OCI-LY1 (cell line): ENCODE measurements around the gene PBX1.

Experiments
- H2AFZ ChIP-seq: fragments of 200-600 bp; sonication (generic), shearing (Covaris generic); 2 replicates; pipeline ENCODE4 v1.6.0; 2014; ENCODE audit warnings: antibody characterized with exemption, mild to moderate bottlenecking, low read length
- H3F3A ChIP-seq: fragments of 200-600 bp; sonication (generic), shearing (Covaris generic); 2 replicates; pipeline ENCODE4 v1.6.0; 2014; ENCODE audit warnings: mild to moderate bottlenecking, antibody characterized with exemption, low read length, moderate library complexity; ENCODE audit not compliant: insufficient read depth
- H3K27ac ChIP-seq: fragments of 200-600 bp; sonication (generic); 2 replicates; pipeline ENCODE4 v1.5.1; 2014; ENCODE audit warnings: low read length, mixed run types, mild to moderate bottlenecking, low read depth; ENCODE audit not compliant: poor library complexity, severe bottlenecking
- H3K27me3 ChIP-seq: fragments of 200-600 bp; sonication (generic); 2 replicates; pipeline ENCODE4 v1.6.0; 2014; ENCODE audit warnings: antibody characterized with exemption, mild to moderate bottlenecking, low read length, moderate library complexity; ENCODE audit not compliant: insufficient read depth
- H3K36me3 ChIP-seq: fragments of 200-600 bp; sonication (generic); 2 replicates; pipeline ENCODE4 v1.6.1; 2014; ENCODE audit warnings: mild to moderate bottlenecking, antibody characterized with exemption, low read length, moderate library complexity, mixed read lengths; ENCODE audit not compliant: insufficient read depth
- H3K4me1 ChIP-seq: fragments of 200-600 bp; sonication (generic); 2 replicates; pipeline ENCODE4 v1.5.1; 2014; ENCODE audit warnings: mild to moderate bottlenecking, low read length, moderate library complexity; ENCODE audit not compliant: insufficient read depth, severe bottlenecking
- H3K4me2 ChIP-seq: fragments of 200-600 bp; sonication (generic), shearing (Covaris generic); 2 replicates; pipeline ENCODE4 v1.6.1; 2014; ENCODE audit warnings: low read length
- H3K4me3 ChIP-seq: fragments of 200-600 bp; sonication (generic); 2 replicates; pipeline ENCODE4 v1.5.1; 2014; ENCODE audit warnings: low read length, low read depth, mild to moderate bottlenecking, mixed read lengths; ENCODE audit not compliant: poor library complexity, severe bottlenecking
- H3K79me2 ChIP-seq: fragments of 200-600 bp; shearing (Covaris generic); 2 replicates; pipeline ENCODE4 v1.6.1; 2016; ENCODE audit warnings: mixed run types, low read length, mixed read lengths; ENCODE audit not compliant: insufficient read depth
- H3K9ac ChIP-seq: fragments of 200-600 bp; sonication (generic), shearing (Covaris generic); 2 replicates; pipeline ENCODE4 v1.6.1; 2014; ENCODE audit warnings: mild to moderate bottlenecking, low read length, mixed read lengths
- H3K9me2 ChIP-seq: fragments of 200-600 bp; sonication (generic), shearing (Covaris generic); 2 replicates; pipeline ENCODE4 v1.6.1; 2014; ENCODE audit warnings: low read depth, mild to moderate bottlenecking, low read length, mixed read lengths
- H3K9me3 ChIP-seq: fragments of 200-600 bp; shearing (Covaris generic); 2 replicates; pipeline ENCODE4 v1.6.1; 2014; ENCODE audit warnings: low read length, mixed read lengths
- H4K20me1 ChIP-seq: fragments of 200-600 bp; sonication (generic), shearing (Covaris generic); 2 replicates; pipeline ENCODE4 v1.6.0; 2016; ENCODE audit warnings: mild to moderate bottlenecking, low read length; ENCODE audit not compliant: insufficient read depth
- CTCF ChIP-seq: fragments of 200-600 bp; sonication (generic), shearing (Covaris generic); IDR thresholded peaks from 2 replicates; pipeline ENCODE4 v1.5.1; 2017; ENCODE audit warnings: mild to moderate bottlenecking, antibody characterized with exemption, low read length, moderate library complexity, mixed read lengths
- EZH2 ChIP-seq: fragments of 200-600 bp; sonication (generic), shearing (Covaris generic); IDR thresholded peaks from 2 replicates; pipeline ENCODE4 v1.8.0; 2017; ENCODE audit warnings: borderline replicate concordance, mixed run types, mild to moderate bottlenecking, antibody characterized with exemption, low read length, moderate library complexity, mixed read lengths

The PBX1 gene

GRCh38 chr1:164728719-164729118 lies 169.7 kb downstream of the PBX1 start:
- Histone ChIP-seq H3K4me2 (no peak overlapping the region), H3K79me2 (no peaks in the 10 kb centered on the region), H3K27ac (no peak overlapping the region), H3K27me3 (no peaks in the 10 kb centered on the region), H2AFZ (no peak overlapping the region), H3K36me3 (no peaks in the 10 kb centered on the region), H3K9me2 (no peaks in the 10 kb centered on the region), H3K4me3 (no peak overlapping the region), H3K9me3 (no peaks in the 10 kb centered on the region), H3K4me1 (no peaks in the 10 kb centered on the region), H4K20me1 (no peaks in the 10 kb centered on the region), H3F3A (no peaks in the 10 kb centered on the region), H3K9ac (no peak overlapping the region)
- TF ChIP-seq CTCF, result no peak
- no peak for TF ChIP-seq EZH2

GRCh38 chr1:164731161-164731876 lies 172.3 kb downstream of the PBX1 start:
- TF ChIP-seq CTCF, result no peak
- no peak for TF ChIP-seq EZH2
- Histone ChIP-seq H3K79me2 (no peaks in the 10 kb centered on the region), H3K27me3 (no peaks in the 10 kb centered on the region)

GRCh38 chr1:164733070-164733469 lies 174.1 kb downstream of the PBX1 start:
- no peaks in the 10 kb centered on the region for H3K27me3 ChIP-seq
- no peaks in the 10 kb centered on the region for H3K36me3 ChIP-seq
- H3K9ac ChIP-seq, result no peak overlapping the region
- H3K9me2 ChIP-seq, result no peaks in the 10 kb centered on the region
- no peaks in the 10 kb centered on the region for H3K79me2 ChIP-seq
- no peak overlapping the region for H3K4me2 ChIP-seq
- H3F3A ChIP-seq, result no peaks in the 10 kb centered on the region
- H2AFZ ChIP-seq, result no peak overlapping the region
- H3K4me1 ChIP-seq, result no peaks in the 10 kb centered on the region
- H3K4me3 ChIP-seq, result no peak overlapping the region
- TF ChIP-seq CTCF (no peak), EZH2 (no peak)
- H3K27ac ChIP-seq, result no peak overlapping the region
- H3K9me3 ChIP-seq, result no peaks in the 10 kb centered on the region
- H4K20me1 ChIP-seq, result no peaks in the 10 kb centered on the region

More at GRCh38 chr1:164731161-164731876, 172.3 kb downstream of the PBX1 start:
- Histone ChIP-seq H3K4me1 (no peaks in the 10 kb centered on the region), H3K9ac (no peak overlapping the region), H4K20me1 (no peaks in the 10 kb centered on the region), H3F3A (no peaks in the 10 kb centered on the region), H2AFZ (no peak overlapping the region), H3K4me2 (no peak overlapping the region), H3K4me3 (no peak overlapping the region), H3K9me2 (no peaks in the 10 kb centered on the region), H3K9me3 (no peaks in the 10 kb centered on the region), H3K36me3 (no peaks in the 10 kb centered on the region), H3K27ac (no peak overlapping the region)
